ENCODE results near the gene HECTD2. TPM values are rescaled to one million over a fixed set of nuclear protein-coding genes. Genes with fewer than 3 reads are reported as not detected.

HECTD2 gene
- total and polyA plus RNA-seq, 2 of the 8 experiments (the other 6 are each of a cell fraction or from before 2014, with no cell fraction given): 5.7 to 11.9 TPM

GRCh38 chr10:91467114-91467513 lies 57.0 kb downstream of the HECTD2 start (continued):
- TF ChIP-seq E2F6 (IDR thresholded peaks at IDR 0.05): no peak
- no peak for TF ChIP-seq RBBP5 (IDR thresholded peaks at IDR 0.05; ENCODE audit: borderline replicate concordance, low read depth, low read length)
- TF ChIP-seq POU5F1 (IDR thresholded peaks at IDR 0.05; ENCODE audit: low read depth, low read length): no peak
- no peak for TF ChIP-seq SIRT6 (IDR thresholded peaks at IDR 0.05; ENCODE audit: low read length)

Measured in H1 (cell line).